GM20000 (cell line): Measurements from ENCODE around the gene MYMK.

Source experiments
- DNase-seq: peaks from one replicate; pipeline ENCODE4 v3.0.0; 2012; ENCODE audit warnings: low spot score
- CTCF ChIP-seq: IDR thresholded peaks from 2 replicates; pipeline ENCODE4 v1.5.1; 2012; ENCODE audit warnings: mild to moderate bottlenecking, control low read depth; ENCODE audit errors: extremely low read depth, missing control alignments

MYMK gene

GRCh38 chr9:133507246-133507965 is 17.4 kb downstream of the MYMK start:
- no peak for TF ChIP-seq CTCF
- DNase-seq: no peak

GRCh38 chr9:133506653-133507038 is 18.1 kb downstream of the MYMK start:
- DNase-seq: no peak
- no peak for TF ChIP-seq CTCF

GRCh38 chr9:133505901-133506652 is 18.7 kb downstream of the MYMK start:
- TF ChIP-seq CTCF: no peak
- no peak for DNase-seq

- no peak for DNase-seq
- TF ChIP-seq CTCF: no peak
Measured at GRCh38 chr9:133505186-133505830, 19.5 kb downstream of the MYMK start.

- no peak for DNase-seq
- no peak for TF ChIP-seq CTCF
Measured at GRCh38 chr9:133502112-133502511, 22.6 kb downstream of the MYMK start.

GRCh38 chr9:133499892-133500270 is 24.9 kb downstream of the MYMK start:
- no peak for TF ChIP-seq CTCF
- no peak for DNase-seq
